Fibroblast of upper back skin (primary cell): ENCODE data around the gene PTMS.
A peak's percentile ranks its signal among the peaks of the same experiment; 100 is the strongest.

Source experiments
- DNase-seq: peaks from one replicate; pipeline ENCODE4 v3.0.0-alpha.2; 2013

The PTMS gene

DNA sequence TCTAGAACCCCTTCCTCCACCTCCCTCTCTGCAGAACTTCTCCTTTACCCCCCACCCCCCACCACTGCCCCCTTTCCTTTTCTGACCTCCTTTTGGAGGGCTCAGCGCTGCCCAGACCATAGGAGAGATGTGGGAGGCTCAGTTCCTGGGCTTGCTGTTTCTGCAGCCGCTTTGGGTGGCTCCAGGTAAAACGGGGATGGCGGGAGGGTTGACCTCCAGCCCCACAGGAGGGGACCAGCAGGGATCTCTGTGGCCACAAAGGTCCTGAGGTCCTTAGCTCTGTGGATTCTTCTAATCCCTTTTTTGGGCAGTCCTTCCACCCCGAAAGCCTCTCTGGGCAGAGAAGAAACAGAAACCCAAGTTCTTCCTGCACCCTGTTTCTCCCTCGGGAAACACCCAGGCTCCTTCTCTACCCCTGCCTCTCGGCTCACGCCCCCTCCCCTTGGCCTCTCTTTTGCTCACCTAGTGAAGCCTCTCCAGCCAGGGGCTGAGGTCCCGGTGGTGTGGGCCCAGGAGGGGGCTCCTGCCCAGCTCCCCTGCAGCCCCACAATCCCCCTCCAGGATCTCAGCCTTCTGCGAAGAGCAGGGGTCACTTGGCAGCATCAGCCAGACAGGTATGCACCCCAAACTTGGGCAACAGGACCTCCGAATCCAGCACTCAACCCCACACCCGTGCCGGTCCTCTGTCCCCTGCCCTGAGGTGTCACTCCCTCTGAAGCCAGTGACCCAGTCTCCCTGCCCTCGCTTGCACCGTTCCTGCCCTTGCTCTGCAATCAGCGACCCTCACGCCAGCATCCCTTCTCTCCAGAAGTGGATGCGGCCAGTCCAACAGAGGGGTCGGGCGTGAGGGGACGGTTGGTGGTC lies 6.8 kb downstream of the PTMS start:
- DNase-seq, result no peak

DNA sequence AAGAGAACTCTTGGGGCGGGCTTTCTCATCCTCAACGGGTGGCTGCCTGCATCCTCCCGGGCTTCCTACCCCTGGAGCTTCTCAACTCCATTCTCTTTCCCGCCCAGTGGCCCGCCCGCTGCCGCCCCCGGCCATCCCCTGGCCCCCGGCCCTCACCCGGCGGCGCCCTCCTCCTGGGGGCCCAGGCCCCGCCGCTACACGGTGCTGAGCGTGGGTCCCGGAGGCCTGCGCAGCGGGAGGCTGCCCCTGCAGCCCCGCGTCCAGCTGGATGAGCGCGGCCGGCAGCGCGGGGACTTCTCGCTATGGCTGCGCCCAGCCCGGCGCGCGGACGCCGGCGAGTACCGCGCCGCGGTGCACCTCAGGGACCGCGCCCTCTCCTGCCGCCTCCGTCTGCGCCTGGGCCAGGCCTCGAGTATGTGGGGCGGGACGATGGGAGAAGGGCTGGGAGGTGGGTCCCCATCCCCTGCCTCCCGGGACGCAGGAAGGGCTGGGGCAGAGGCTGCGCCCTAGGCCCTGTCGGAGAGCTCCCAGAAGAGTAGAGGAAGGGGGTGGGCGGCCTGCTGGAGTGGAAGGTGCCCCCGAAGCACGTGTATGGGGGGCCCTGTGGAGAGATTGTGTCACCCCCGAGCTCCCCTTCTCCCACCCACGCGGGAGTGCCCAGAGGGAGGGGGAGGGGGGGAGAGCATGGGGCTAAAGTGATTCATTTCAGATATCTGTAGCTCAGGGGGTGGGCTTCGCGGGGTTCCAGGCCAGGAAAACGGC lies 7.6 kb downstream of the PTMS start:
- DNase-seq, result no peak

DNA sequence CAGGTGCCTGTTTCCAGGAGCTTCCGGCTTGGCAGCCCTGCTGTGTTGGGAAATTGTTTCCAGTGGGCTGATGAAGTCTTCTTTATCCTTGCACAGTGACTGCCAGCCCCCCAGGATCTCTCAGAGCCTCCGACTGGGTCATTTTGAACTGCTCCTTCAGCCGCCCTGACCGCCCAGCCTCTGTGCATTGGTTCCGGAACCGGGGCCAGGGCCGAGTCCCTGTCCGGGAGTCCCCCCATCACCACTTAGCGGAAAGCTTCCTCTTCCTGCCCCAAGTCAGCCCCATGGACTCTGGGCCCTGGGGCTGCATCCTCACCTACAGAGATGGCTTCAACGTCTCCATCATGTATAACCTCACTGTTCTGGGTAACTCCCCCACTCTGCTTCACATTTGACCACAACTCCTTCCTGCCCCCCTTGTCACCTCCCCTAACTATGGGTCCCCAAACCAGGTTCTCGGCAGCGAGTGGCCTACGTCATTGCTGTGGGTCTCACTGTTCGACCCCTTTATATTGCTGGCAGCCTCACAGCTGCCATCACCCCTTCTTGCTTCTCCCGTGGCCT lies 8.4 kb downstream of the PTMS start:
- no peak for DNase-seq

GRCh38 chr12:6775185-6776174 lies 9.3 kb downstream of the PTMS start:
- DNase-seq, result no peak

DNA sequence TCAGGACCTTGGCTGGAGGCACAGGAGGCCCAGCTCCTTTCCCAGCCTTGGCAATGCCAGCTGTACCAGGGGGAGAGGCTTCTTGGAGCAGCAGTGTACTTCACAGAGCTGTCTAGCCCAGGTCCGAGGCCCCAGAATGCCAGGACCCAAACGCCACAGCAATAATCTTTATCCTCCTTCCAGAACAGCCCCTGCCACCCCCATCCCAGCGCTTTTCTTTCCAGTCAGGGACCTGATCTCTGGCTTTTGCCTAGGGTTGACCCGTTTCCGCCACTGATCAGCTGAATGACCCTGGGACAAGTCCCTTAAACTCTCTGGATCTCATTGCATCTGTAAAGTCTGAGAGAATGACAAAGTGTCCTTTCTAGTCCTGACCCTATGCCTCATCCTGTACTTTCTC lies 11.2 kb downstream of the PTMS start:
- DNase-seq, result no peak

- DNase-seq, result no peak
These were observed 12.0 kb downstream of the PTMS start for GRCh38 chr12:6778217-6778573.

GRCh38 chr12:6778574-6779550 lies 12.7 kb downstream of the PTMS start:
- DNase-seq, result peak; percentile 94

DNA sequence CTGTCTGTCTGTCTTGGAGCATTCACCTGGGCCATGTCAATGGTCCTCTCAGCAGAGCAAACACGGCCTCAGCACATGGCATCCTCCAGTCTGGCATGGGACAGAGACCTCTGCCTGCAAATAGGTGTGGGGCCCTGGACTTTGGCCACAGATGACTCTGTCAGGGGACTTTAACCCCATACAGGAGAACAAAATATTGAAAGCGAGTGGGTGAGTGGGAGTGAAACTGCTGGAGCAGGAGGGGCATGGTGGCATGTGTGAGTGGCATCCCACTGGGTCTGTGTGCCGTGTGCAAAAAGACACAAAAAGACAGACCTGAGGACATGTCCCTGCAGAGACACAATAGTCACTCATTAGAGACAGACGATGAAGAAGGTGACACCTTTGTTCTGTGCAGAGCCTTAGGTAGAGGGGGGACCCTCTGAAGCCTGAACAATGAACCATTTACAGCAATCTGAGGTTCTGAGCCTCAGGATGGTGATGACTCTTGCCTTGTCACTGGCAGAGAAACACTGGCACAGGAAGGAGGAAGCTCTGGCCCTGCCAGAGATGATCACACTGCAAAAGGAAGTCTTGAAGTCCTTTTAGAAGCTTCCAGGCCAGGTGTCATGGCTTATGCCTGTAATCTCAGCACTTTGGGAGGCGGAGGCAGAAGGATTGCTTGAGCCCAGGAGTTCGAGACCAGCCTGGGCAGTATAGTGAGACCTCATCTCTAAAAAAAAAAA lies 13.7 kb downstream of the PTMS start:
- DNase-seq, result no peak

- DNase-seq, result no peak
These were observed 14.4 kb downstream of the PTMS start for GRCh38 chr12:6780573-6780972.

DNA sequence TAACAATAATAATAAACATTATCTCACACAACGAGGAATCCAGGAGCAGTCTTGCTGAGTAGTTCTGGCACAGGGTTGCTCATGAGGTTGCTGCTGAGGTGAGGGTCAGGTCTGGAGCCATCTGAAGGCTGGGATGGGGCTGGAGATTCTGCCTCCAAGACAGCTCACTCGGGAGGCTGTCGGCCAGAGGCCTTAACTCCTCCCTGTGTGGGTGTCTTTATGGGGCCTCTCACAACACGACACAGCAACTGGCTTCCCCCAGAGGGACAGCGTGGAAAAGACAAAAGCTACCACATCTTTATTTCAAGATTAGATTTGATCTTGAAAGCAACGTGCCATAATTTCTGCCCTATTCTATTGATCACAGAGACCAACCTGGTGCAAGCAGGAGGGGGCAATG lies 16.0 kb downstream of the PTMS start:
- DNase-seq, result no peak

- no peak for DNase-seq
These were observed 16.8 kb downstream of the PTMS start for GRCh38 chr12:6782850-6783566.

DNA sequence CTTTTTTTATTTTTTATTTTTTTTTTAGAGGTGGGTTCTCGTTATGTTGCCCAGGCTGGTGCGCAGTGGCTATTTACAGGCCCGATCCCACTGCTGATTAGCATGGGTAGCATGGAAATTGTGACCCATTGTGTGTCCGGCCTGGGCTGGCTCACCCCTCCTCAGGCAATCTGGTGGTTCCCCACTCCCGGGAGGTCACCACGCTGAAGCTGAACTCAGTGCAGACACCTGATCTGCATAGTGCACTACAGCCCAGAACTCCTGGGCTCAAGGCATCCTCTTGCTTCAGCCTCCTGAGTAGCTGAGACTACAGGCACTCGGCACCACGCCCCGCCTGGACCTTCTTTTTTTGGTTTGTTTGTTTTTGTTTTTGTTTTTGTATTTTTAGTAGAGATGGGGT lies 17.7 kb downstream of the PTMS start:
- no peak for DNase-seq

GRCh38 chr12:6784296-6784695 lies 18.1 kb downstream of the PTMS start:
- DNase-seq, result no peak

GRCh38 chr12:6784761-6785160 lies 18.6 kb downstream of the PTMS start:
- DNase-seq, result no peak

DNA sequence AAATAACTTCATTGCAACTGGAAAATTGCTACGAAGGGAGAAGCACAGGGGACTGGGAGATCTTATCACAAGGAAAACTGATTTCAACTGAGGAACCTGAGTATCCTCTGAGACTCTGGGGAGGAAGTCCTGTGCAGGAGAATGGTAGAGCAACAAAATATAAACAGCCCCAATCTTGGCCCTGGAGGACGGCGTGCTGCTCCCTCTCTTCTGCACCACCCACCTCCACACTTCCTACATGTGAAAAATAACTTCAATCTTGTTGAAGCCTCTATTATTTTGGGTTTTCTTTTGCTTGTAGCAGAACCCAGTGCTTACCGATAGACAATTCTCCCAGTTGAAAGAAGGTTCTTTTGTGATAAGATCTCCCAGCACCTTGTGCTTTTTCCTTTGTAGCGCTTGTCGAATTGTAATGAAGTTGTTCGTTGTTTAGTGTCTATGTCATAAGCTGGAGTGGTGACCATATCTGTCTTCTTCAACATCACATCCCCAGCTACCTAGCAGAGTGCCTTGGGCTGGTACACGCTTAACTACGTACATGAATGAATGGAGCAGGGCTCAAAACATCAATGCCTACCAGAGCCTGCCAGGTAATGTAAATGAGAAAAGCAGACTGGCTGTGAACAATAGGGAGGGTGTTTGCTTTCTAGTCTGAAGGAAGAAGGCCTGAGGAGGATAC lies 20.4 kb downstream of the PTMS start:
- no peak for DNase-seq

DNA sequence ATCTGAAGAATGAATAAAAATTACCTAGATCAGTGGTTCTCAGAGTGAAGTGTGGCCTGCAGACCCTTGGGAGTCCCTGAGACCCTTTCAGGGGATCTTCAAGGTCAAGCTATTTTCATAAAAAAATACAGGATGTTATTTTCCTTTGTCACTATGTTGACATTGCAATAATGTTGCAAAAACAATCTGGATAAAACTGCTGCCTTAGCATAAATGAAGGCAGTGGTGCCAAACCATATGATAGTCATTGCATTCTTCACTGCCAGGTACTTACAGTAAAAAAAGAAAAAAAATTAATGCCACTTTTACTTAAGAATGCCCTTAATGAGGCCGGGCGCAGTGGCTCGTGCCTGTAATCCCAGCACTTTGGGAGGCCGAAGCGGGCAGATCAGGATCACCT lies 21.1 kb downstream of the PTMS start:
- no peak for DNase-seq

DNA sequence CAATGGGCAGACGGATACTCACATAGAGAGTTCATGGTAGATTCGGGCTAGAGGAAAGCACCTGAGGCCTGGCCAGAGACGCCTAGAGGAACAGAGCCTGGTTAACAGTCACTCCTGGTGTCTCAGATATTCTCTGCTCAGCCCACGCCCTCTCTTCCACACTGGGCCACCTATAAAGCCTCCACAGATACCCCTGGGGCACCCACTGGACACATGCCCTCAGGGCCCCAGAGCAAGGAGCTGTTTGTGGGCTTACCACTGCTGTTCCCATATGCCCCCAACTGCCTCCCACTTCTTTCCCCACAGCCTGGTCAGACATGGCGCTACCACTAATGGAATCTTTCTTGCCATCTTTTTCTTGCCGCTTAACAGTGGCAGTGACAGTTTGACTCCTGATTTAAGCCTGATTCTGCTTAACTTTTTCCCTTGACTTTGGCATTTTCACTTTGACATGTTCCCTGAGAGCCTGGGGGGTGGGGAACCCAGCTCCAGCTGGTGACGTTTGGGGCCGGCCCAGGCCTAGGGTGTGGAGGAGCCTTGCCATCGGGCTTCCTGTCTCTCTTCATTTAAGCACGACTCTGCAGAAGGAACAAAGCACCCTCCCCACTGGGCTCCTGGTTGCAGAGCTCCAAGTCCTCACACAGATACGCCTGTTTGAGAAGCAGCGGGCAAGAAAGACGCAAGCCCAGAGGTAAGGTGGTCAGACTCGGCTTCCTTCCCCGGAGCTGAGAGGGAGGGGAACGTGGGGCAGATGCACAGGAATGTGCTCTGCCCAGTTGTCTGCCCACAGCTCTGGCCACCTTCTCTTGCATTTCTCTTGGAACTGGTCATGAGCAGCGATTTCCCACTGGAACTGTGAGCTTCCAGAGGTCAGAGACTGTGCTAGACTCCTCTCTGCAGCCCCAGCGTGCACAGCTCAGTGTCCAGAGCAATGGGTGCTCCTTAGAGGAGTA lies 23.1 kb downstream of the PTMS start, which contains the start of gene CD4:
TSS of gene CD4 (plus strand) at position 557 of the 953 bp plus-strand sequence. CDS start 10,611 bp downstream, outside the sequence.
- DNase-seq, result no peak

DNA sequence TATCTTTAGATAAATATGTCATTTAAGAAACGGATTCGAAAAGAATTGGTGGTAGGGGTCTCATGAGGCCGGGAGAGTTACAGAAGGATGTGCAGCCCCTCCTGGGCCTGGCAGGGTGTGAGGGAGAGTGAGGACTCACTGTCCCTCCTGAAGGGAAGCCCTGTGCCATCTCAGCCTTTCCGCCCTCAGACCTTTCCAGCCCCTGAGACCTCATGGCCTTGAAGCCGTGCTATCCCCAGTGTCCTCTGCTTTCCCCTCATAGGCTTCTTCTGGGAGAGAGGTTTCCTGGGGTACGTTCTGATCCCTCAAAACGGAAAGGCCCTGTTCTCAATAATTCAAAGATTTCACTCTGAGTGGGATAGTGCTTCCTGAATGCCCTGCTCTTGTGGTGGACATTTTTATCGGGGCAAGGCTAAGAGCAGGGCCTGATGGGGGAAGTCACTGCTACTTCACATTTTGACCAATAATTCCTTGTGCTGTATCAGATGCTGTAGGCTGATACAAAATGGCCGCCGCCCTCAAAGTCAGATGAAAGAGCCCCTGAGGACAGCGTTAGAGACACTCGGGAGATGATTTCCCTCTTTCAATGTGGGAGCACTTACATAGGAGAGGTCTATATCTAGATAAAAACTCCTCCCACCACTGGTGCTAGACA lies 24.5 kb downstream of the PTMS start:
- DNase-seq, result no peak
